ENCODE results near the gene LBH.

GRCh38 chr2:30235008-30235655, 3.8 kb downstream of the LBH start:
- no peak for TF ChIP-seq CTCF (IDR thresholded peaks at IDR 0.05)
- TF ChIP-seq POLR2A (IDR thresholded peaks at IDR 0.05): no peak
